Esophagus muscularis mucosa (tissue), 4 donors: Measurements from ENCODE around the gene ZNF396.

ENCODE experiments used
- EP300 ChIP-seq: sonication (generic); formaldehyde crosslinking; IDR thresholded peaks from one replicate; pipeline ENCODE4 v1.6.1; 2017; ENCODE audit warnings: antibody characterized with exemption
- POLR2AphosphoS5 ChIP-seq, 2 donors: sonication (generic); formaldehyde crosslinking; IDR thresholded peaks; one replicate each; pipeline ENCODE4 v1.6.1; 2017; ENCODE audit warnings: antibody characterized with exemption in 2 of 2
- TF ChIP-seq, protein P1 (sequence below), 3 experiments: fragments of 200-600 bp in 2 of 3; fragments of 450-650 bp in 1 of 3; sonication (generic) in 2 of 3; IDR thresholded peaks; one replicate each; pipeline ENCODE4 v1.5.1; 2017 to 2019; ENCODE audit warnings: antibody characterized with exemption in 3 of 3, mild to moderate bottlenecking in 2 of 3, moderate library complexity in 1 of 3

DNA sequence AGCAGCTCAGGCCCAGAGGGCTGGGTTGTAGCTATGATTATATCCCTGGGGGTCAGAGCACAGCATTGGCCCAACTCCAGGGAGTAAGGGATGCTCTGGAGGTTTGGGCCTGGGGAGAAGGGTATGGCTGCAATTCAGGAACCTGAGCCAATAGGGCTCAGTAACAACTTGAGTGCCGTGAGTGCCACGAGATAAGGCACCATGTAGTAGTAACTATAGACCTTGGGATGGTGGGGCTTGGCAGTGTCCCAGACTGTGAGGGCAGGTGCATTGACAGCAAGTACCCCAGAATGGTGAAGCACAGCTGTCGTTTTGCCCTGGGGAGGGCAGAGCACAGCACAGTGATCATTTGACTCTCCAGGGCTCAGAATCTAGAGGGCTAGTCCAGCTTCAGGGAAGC, 45.1 kb upstream of the ZNF396 start:
- TF ChIP-seq EP300 = no peak
- TF ChIP-seq, protein P1, sequence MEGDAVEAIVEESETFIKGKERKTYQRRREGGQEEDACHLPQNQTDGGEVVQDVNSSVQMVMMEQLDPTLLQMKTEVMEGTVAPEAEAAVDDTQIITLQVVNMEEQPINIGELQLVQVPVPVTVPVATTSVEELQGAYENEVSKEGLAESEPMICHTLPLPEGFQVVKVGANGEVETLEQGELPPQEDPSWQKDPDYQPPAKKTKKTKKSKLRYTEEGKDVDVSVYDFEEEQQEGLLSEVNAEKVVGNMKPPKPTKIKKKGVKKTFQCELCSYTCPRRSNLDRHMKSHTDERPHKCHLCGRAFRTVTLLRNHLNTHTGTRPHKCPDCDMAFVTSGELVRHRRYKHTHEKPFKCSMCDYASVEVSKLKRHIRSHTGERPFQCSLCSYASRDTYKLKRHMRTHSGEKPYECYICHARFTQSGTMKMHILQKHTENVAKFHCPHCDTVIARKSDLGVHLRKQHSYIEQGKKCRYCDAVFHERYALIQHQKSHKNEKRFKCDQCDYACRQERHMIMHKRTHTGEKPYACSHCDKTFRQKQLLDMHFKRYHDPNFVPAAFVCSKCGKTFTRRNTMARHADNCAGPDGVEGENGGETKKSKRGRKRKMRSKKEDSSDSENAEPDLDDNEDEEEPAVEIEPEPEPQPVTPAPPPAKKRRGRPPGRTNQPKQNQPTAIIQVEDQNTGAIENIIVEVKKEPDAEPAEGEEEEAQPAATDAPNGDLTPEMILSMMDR (IDR thresholded peaks at IDR 0.05) = no peak
- no peak for TF ChIP-seq POLR2AphosphoS5 (IDR thresholded peaks at IDR 0.05)
